ENCODE measurements around the gene RAB40C. TPM values are rescaled to one million over a fixed set of nuclear protein-coding genes. Genes with fewer than 3 reads are reported as not detected.

The RAB40C gene
- total and polyA plus RNA-seq, 9 of the 15 experiments (the other 6 are each of a cell fraction or from before 2014, with no cell fraction given): 0.17 to 23.4 (median 8.7) TPM

- TF ChIP-seq ZNF518B (CRISPR knock-in tag; IDR thresholded peaks at IDR 0.05): no peak
- TF ChIP-seq ATF7 (IDR thresholded peaks at IDR 0.05): peak; percentile 77; the same call in 1 of the 2 replicates
- peak in 1 of 2 experiments; percentile 36; a peak in 2 of 4 replicates for TF ChIP-seq TRIM24 (IDR thresholded peaks at IDR 0.05)
- no peak; the same call in 1 of the 2 replicates for TF ChIP-seq TRIM28 (IDR thresholded peaks at IDR 0.05)
- peak; percentile 99 for TF ChIP-seq BRD9 (IDR thresholded peaks at IDR 0.05; ENCODE audit: low read depth, partially characterized antibody)
- no peak for TF ChIP-seq DDX20 (tag; IDR thresholded peaks at IDR 0.05; ENCODE audit: low read depth)
- peak; percentile 91 for TF ChIP-seq RBFOX2 (IDR thresholded peaks at IDR 0.05; ENCODE audit: low read depth, low read length)
- TF ChIP-seq KAT8 (IDR thresholded peaks at IDR 0.05; ENCODE audit: low read depth): no peak
- no peak for TF ChIP-seq ZNF780A (CRISPR knock-in tag; IDR thresholded peaks at IDR 0.05)
- TF ChIP-seq EP300 (IDR thresholded peaks at IDR 0.05; ENCODE audit: low read length): peak; percentile 69
- no peak; the same call in 1 of the 2 replicates for TF ChIP-seq ZNF12 (CRISPR knock-in tag; IDR thresholded peaks at IDR 0.05)
- TF ChIP-seq ZNF717 (CRISPR knock-in tag; IDR thresholded peaks at IDR 0.05): no peak
- TF ChIP-seq MAFG (tag; conservative IDR thresholded peaks at IDR 0.05): no peak
- no peak for TF ChIP-seq ZMIZ1 (IDR thresholded peaks at IDR 0.05; ENCODE audit: low read depth in 2 of 2, low read length in 2 of 2)
- TF ChIP-seq HNRNPK (IDR thresholded peaks at IDR 0.05; ENCODE audit: low read depth, low read length, poor library complexity, severe bottlenecking): no peak
- TF ChIP-seq MAZ (CRISPR knock-in tag; conservative IDR thresholded peaks at IDR 0.05 in 1 of 2, IDR thresholded peaks at IDR 0.05 in 1 of 2): peak; percentile 14 to 38; a peak in 3 of 4 replicates
- 0 out of 4 replicates have a peak, but pooled peaks of 1 of the 2 experiments have one; percentile 69 for TF ChIP-seq BCLAF1 (IDR thresholded peaks at IDR 0.05; ENCODE audit: borderline replicate concordance in 1 of 2, control insufficient read depth in 1 of 2, low read depth in 2 of 2, low read length in 1 of 2)
Observed at GRCh38 chr16:636206-637080, 46.6 kb downstream of the RAB40C start, which contains the start of gene METTL26 (continued).
